Muscle layer of colon (tissue), 2 donors: ENCODE data around the gene MPPE1.

Experiments
- H3K27ac ChIP-seq: one replicate; pipeline ENCODE4 v1.7.0; 2013; ENCODE audit warnings: low read depth, mild to moderate bottlenecking, low read length, moderate library complexity
- H3K27me3 ChIP-seq, 2 donors: one replicate each; pipeline ENCODE4 v1.7.0; 2013; ENCODE audit warnings: low read length in 2 of 2, mild to moderate bottlenecking in 2 of 2; ENCODE audit not compliant: insufficient read depth in 2 of 2, control insufficient read depth in 1 of 2
- H3K36me3 ChIP-seq: one replicate; pipeline ENCODE4 v1.7.0; 2013; ENCODE audit warnings: mild to moderate bottlenecking, low read length; ENCODE audit not compliant: insufficient read depth
- H3K4me1 ChIP-seq: one replicate; pipeline ENCODE4 v1.7.0; 2013; ENCODE audit warnings: mild to moderate bottlenecking, low read length; ENCODE audit not compliant: insufficient read depth
- H3K4me3 ChIP-seq, 2 donors: one replicate each; pipeline ENCODE4 v1.7.0; 2013; ENCODE audit warnings: low read length in 2 of 2, low read depth in 1 of 2, mild to moderate bottlenecking in 1 of 2, moderate library complexity in 1 of 2
- H3K9ac ChIP-seq: one replicate; pipeline ENCODE4 v1.7.0; 2013; ENCODE audit warnings: low read length
- H3K9me3 ChIP-seq: one replicate; pipeline ENCODE4 v1.7.0; 2013; ENCODE audit warnings: mild to moderate bottlenecking, low read length
- donor health status: abdominal sarcoma.
- donor health status: Adenocarcinoma of cecum.

The MPPE1 gene

DNA sequence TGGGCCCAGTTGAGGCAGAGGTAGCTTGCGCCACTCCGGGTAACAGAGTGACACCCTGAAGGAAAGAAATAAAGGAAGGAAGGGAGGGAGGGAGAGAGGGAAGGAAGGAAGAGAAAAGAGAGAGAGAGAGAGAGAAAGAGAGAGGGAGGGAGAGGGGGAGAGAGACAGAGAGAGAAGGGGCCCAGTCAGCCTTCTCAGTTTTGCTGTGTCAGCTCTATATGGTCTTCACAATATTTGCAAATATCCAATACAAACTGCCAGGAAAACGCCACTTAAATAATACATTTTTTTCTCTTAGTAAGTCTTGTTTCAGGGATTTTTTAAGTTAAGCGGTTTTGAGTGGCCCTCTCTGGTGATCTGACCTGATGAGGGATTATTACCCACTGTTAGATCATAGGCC is 62.5 kb downstream of the MPPE1 start:
- Histone ChIP-seq H3K27ac (no peak overlapping the region), H3K9ac (no peak overlapping the region), H3K4me3 (no peak overlapping the region), H3K27me3 (no peaks in the 10 kb centered on the region), H3K9me3 (no peaks in the 10 kb centered on the region), H3K36me3 (no peaks in the 10 kb centered on the region), H3K4me1 (peaks cover 5% of the 10 kb centered on the region)

DNA sequence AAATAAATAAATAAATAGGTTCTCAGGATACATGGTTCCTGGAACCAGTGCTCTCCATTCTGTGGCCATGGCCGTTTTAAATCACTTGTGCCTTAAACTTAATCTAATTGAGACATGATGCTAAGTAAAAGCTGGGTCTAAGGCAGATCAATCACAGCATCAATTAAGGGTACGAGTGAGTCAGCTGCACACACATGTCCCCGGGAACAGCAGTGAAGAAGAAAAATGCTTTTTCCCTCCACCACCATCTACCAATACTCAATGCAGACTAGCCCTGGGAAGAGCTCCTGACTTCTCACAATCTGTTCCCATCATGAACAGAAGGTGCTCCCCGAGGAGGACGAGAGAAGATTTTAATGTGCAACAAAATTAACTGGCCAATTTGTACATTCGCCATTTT is 63.7 kb downstream of the MPPE1 start:
- Histone ChIP-seq H3K27me3 (no peaks in the 10 kb centered on the region), H3K9ac (no peak overlapping the region), H3K36me3 (no peaks in the 10 kb centered on the region), H3K9me3 (no peaks in the 10 kb centered on the region), H3K27ac (no peak overlapping the region), H3K4me1 (no peaks in the 10 kb centered on the region), H3K4me3 (no peak overlapping the region)

DNA sequence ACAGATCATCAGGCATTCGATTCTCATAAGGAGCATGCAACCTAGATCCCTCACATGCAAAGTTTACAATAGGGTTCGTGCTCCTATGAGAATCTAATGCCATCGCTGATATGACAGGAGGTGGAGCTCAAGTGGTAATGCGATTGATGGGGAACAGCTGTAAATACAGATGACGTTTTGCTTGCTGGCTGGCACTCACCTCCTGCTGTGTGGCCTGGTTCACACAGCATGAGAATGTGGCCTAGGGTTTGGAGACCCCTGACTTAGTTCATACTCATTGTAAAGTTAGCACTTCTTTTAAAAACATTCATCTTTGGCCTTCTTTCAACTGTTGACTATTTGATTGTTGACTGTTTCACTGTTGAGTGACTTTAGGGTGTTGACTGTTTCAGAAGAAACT is 65.6 kb downstream of the MPPE1 start:
- Histone ChIP-seq H3K9ac (no peak overlapping the region), H3K4me1 (no peaks in the 10 kb centered on the region), H3K27ac (no peak overlapping the region), H3K9me3 (no peaks in the 10 kb centered on the region), H3K36me3 (no peaks in the 10 kb centered on the region), H3K27me3 (no peaks in the 10 kb centered on the region), H3K4me3 (no peak overlapping the region)

DNA sequence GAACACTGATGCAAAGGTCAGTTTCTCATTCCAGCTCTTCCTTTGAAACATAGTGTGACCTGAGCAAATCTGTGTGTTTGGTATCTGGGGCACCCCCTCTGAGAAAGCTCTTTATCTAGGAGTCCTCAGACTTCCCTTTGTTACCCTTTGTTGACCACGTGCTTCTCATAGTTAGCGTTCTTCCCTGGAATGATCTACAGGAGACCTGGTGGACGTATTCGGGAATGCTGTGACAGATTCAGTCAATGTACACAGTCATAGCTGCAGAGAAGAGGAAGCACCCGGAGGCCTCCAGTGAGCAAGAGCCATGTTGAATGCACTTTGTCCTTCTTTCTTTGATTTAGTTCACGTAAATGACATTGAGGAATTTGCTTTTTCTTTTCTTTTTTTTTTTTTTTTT is 67.6 kb downstream of the MPPE1 start:
- no peaks in the 10 kb centered on the region for H3K36me3 ChIP-seq
- H3K27ac ChIP-seq: no peak overlapping the region
- no peaks in the 10 kb centered on the region for H3K27me3 ChIP-seq
- H3K4me1 ChIP-seq: no peaks in the 10 kb centered on the region
- H3K9me3 ChIP-seq: no peaks in the 10 kb centered on the region
- no peak overlapping the region for H3K4me3 ChIP-seq
- no peak overlapping the region for H3K9ac ChIP-seq

DNA sequence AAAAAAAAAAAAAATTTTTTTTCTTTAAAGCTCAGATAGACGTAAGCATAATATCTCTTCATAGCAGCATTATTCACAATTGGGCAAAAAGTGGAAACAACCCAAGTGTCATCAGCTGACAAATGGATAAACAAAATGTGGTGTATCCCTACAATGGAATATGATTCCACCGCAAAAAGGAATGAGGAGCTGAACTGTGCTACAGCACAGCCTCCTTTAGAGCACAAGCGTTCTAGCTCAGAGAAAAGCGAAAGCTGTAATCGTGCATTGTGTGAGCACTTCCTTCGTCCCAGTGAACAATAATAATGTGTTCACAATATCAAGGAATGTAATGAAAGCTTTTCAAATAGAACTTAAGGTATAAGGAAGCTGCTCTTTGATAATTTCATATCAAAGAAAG is 68.6 kb downstream of the MPPE1 start:
- H3K9ac ChIP-seq: no peak overlapping the region
- H3K4me1 ChIP-seq: no peaks in the 10 kb centered on the region
- H3K36me3 ChIP-seq: no peaks in the 10 kb centered on the region
- H3K4me3 ChIP-seq: no peak overlapping the region
- no peak overlapping the region for H3K27ac ChIP-seq
- no peaks in the 10 kb centered on the region for H3K9me3 ChIP-seq
- no peaks in the 10 kb centered on the region for H3K27me3 ChIP-seq

DNA sequence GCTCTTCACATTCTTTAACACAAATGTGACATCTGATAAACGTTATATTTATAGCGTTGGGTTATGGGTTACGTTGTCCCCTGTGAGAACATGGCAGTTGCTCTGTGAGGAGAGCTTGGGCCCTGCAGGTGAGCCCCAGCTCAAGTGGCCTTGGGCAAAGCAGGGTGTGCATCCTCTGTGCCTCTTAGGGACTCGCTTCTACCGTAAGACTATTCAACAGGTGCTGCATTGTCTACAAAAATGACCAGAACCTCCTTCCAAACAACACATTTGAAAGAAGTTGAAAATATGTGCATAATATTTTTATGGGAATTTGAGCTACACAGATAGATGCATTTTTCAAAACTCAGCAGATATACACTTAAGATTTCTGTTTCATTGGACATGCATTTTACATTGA is 73.3 kb downstream of the MPPE1 start:
- no peaks in the 10 kb centered on the region for H3K4me1 ChIP-seq
- H3K27ac ChIP-seq: no peak overlapping the region

More for the DNA sequence above, 73.3 kb downstream of the MPPE1 start:
- no peaks in the 10 kb centered on the region for H3K9me3 ChIP-seq
- H3K36me3 ChIP-seq: no peaks in the 10 kb centered on the region
- no peaks in the 10 kb centered on the region for H3K27me3 ChIP-seq
- no peak overlapping the region for H3K9ac ChIP-seq
- H3K4me3 ChIP-seq: no peak overlapping the region
